NCI-H146 (cell line): ENCODE data around the gene MAN2A1.

Experiments
- DNase-seq: peaks from one replicate; lab custom pipeline; 2025; lab: John Stamatoyannopoulos, UW

MAN2A1 gene

DNA sequence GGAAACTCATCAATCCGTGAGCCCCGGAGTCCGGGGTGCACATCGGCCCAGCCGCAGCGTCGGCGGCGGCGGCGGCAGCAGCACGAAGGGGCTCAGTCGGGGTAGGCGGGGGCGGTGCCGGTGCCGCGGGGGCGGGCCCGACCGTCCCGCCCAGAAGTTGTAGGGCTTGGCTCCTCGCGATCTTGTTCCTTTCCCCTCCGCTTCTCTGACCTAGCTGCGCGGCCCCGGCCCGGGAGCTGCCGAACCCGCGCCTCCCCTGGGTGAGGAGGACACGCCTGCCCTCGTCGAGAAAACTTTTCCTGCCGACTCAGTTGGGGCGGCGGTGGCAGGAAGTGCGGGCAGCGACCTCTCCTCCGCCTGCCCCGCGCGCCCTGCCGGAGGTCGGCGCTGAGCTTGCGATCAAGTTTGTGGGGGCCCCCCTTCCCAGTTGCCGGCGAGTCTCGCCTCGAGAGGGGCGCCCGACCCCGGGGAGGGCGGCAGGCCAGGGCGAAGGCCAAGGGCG lies at the start of gene MAN2A1:
MAN2A1 (plus strand) TSS at position 188 of the 502 bp plus-strand sequence. CDS start 491 bp downstream, outside the sequence.
- peak; percentile 40 for DNase-seq

DNA sequence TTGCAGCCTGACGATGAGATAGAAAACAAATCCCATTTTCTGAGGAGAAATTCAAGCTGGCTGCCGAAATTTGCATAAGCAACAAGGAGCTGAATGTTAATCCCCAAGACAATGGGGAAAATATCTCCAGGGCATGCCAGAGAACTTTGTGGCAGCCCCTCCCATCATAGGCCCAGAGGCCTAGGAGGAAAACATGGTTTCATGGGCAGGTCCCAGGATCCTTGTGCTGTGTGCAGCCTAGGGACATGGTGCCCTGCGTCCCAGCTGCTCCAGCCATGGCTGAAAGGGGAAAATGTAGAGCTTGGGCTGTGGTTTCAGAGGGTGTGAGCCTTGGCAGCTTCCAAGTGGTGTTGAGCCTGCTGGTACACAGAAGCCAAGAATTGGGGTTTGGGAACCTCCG lies 48.8 kb upstream of the MAN2A1 start:
- no peak for DNase-seq

DNA sequence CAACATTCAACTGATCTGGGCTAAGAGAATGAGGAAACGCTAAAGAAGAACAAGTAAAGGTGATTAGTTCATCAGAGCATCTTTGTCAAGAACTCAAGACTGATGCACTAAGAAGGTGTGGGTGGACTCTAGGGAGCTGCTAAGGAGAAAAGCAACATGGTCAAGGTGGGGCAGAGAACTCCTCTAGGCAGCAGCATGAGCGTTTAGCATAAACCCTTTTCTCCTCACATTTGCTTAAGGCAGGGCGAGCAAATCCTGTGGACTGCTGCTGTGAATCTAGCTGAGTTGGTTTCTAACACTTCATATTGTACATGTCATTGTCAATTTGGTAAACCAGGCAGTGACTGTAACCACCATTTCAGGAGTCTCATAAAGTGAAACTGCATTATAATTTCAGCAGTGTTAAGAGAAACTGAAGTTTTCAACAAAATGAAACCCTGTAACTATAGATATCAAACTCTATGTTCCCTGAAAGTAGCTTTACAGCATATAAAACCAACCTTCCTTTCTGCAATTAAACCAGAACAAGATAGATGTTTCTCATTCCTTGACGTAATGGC lies 45.9 kb upstream of the MAN2A1 start:
- no peak for DNase-seq

DNA sequence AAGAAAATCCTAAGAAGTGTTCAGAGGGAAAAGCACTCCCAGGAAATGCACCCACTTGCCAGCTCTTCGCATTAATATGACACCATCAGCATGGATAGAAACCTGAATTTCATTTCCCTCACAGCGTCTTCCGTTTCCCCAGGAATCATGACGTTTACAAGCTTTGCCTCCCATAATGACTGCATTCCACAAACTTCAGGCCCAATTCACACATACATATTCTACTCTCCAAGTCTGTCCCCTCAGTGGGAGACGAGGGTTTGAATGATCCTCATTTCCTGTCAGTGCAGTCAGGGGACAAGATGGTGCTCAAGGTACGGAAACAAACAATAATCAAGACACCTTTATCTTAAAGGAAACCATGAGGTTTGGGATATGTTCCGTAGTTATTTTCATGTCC lies 44.9 kb upstream of the MAN2A1 start:
- DNase-seq, result no peak

- DNase-seq, result no peak
Observed at GRCh38 chr5:109645707-109646192, 44.0 kb upstream of the MAN2A1 start.

DNA sequence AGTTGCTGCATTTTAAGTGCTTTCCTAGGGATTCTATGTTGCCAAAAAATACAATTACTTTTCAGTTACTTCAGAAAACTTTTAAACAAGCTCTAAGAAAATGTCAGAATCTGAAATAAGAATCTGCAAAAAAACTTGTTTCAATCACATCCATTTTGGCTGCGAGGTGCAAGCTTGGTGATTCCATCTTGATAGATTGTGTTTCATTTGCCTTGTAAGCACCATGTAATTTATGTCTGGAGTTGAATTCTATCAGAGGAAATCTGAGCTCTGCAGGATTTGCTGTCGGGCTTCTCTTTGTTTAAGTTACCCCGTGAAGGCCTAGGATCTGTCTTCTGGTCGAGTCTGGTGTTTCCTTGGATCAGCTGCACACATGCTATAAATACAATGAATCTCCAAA lies 40.4 kb upstream of the MAN2A1 start:
- no peak for DNase-seq

- DNase-seq, result no peak
Observed at GRCh38 chr5:109650493-109650892, 39.2 kb upstream of the MAN2A1 start.

- DNase-seq, result no peak
Observed at GRCh38 chr5:109652096-109652495, 37.6 kb upstream of the MAN2A1 start.

- no peak for DNase-seq
Observed at GRCh38 chr5:109653042-109653441, 36.7 kb upstream of the MAN2A1 start.

DNA sequence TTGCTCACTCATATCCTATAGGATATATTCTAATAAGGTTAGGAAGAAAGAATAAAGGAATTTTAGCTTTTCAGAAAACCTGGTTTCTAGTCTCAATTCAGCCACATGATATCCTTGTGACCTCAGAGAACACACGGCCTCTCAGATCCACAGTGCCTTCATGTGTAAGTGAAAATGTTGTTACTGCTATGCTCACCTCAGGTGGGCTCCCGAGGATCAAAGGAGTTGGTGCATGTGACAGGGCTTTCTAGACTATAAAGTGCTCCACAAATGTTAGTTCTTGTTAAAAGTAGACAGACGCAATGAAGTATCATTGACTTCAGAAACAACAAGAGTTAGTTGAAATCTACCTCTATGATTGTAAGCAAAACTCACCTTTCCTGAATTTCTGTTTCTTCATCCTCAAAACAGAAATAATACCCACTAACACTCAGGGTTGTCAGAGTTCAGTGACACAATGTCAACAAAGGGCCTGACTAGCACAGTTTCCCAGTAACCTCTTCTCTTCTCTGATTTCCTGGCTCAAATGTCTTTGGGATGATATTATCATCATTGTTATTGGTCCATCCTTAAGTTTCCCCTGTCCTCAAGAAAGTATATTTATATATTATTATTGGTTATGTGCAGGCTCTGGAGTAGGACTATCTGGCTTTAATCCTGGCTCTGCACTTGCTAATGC lies 36.0 kb upstream of the MAN2A1 start:
- no peak for DNase-seq

DNA sequence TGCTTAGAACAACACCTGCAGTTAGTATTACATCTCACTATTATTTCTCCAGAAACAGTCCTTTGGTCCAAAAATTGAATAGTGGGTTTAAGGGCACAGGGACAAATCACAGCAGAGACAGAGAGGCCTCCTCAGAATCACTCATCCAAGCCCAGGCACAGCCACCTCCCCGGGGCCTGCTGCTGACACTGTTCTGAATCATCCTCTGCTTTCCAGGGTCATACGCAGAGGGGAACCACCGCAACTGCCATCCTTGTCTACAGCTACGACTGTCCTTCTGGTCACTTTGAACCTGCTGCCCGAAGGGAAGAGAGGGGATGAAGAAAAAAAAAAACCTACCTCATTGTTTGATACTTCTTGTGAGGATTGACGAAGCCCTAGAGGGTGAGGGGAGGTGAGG lies 35.3 kb upstream of the MAN2A1 start:
- DNase-seq, result no peak

- DNase-seq, result no peak
Observed at GRCh38 chr5:109655841-109656240, 33.9 kb upstream of the MAN2A1 start.

DNA sequence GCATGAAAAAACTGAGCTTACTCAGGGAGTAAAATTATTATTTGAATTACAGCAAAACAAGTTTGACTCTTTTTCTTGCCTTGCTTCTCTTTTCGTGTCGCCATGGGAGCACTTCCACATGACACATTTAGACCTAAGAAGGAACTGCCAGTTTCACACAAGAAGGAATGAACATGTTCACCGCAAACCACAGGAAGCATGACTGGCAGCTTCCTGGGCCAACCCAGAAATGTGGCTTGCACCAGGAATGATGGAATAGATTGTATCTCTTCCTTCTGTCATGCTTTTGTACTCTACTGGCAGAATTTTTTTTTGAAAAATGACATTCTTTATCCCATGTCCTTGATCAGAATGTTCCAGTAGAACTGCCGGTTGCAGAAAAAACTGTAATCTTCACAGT lies 32.9 kb upstream of the MAN2A1 start:
- no peak for DNase-seq

DNA sequence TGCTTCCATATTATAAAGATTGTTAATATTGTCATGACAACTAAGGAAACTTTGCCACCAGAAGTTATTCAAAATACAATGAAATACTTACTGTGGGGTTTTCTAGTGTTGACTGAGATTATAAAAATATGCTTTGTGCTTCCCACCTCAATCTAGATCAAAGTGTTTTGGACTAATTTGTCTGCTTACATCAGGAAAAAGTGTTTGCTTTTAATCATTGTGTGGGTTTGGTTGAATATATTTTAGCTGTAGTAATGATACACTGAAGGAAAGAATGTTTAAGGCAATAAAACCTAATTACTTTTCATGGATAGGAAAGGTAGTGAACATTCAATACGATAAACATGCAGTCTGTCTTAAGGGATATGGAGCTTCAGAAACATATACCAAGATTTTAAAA lies 29.8 kb upstream of the MAN2A1 start:
- DNase-seq, result no peak

GRCh38 chr5:109660301-109660700 lies 29.4 kb upstream of the MAN2A1 start:
- DNase-seq, result no peak

- DNase-seq, result no peak
Observed at GRCh38 chr5:109668237-109668636, 21.5 kb upstream of the MAN2A1 start.

- no peak for DNase-seq
Observed at GRCh38 chr5:109668668-109669422, 20.9 kb upstream of the MAN2A1 start.

DNA sequence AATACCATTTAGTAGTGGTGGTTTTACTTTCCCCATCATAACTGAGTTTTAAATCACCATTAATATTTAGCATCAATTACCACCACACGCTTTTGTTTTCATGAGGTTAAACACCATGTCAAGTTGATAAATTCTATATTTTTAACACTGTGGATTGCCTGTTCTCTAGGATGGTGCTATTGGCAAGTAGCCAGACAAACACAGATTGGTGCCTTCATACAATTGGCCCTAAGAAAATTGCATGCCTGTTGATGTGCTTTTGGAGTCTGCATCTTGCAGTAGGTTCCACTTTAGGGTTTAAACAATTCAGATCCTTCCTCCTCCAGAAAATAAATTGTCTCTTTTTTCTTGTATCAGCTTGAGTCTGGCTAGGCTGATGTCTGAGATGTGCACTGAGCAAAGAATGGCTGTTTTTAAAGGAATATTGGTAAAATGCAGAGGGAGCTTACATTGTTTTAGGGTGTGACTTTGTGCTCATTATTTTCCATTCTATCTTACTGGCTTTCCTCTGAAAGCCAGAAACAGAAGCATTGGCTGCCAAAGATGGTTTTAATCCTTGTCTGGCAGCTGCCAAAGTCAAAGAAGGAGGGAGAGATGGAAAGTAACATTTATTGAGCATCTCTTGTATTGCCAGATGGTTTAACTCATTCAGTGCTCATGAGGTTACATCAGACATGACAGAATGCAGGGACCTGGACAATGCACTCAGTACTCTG lies 19.6 kb upstream of the MAN2A1 start:
- no peak for DNase-seq

DNA sequence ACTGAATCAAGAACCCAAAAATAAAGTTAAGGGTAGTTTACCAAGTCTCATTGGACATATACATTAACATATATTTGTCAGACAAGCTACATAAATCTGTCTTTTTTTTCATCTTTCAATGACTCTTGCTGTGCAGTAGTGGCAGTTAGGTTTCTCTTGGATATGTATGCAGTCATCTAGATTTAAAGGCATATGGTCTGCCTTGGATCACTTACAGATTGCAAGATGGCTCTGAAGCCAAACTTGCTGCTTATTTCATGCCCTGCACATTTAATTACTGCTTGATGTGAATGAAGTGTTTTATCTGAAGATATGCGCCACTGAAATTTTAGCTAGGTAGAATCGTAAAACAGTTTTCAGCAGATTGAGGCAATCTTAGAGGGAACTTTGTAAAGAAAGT lies 18.6 kb upstream of the MAN2A1 start:
- DNase-seq, result no peak

DNA sequence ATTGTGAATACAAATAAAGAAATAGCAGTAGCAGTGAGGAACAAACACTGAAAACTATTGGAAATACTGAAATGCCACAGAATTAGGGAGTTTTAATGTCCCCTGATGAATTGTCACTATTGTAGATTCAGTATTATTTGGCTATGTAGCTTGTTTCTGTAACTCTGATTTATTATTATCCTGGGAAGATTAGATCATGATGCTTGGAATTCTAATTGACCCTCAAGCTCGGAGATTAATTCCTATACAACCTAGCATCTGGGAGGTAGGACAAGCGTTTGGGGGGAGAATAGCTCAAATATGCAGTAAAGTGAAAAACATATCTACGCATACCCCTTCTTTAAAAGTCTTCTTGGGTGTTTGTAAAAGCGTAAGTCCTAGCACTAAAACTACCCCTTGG lies 15.1 kb upstream of the MAN2A1 start:
- no peak for DNase-seq

- DNase-seq, result no peak
Observed at GRCh38 chr5:109676920-109677319, 12.8 kb upstream of the MAN2A1 start.

GRCh38 chr5:109678447-109678846 lies 11.3 kb upstream of the MAN2A1 start:
- DNase-seq, result no peak
